Left ventricle myocardium superior (tissue), 1 donor: ENCODE data around the gene AHCYL1. TPM values are rescaled to one million over a fixed set of nuclear protein-coding genes. Genes with fewer than 3 reads are reported as not detected.
A peak's percentile ranks its signal among the peaks of the same experiment; 100 is the strongest.

Source experiments
- ATAC-seq: fragments of 200-7000 bp; cut with Tn5 transposase; one replicate; pipeline ENCODE4 v1.9.1; 2020; ENCODE audit warnings: mild to moderate bottlenecking, moderate library complexity
- DNase-seq: peaks from one replicate; pipeline ENCODE4 v3.0.0-alpha.2; 2020
- intact Hi-C: fragments of 100-400 bp; cut with micrococcal nuclease; formaldehyde crosslinking; loops from one replicate; pipeline ENCODE4 v1.11.0; 2022
- total RNA-seq: library from RNA; stranded (reverse); fragmentation: NEBNext Ultra II Directional; extraction: Animal tissue kit (Norgen Biotek cat#: 25700); gene quantifications from one replicate; pipeline ENCODE4 v1.2.1, GENCODE V29; 2021
- donor health status: DM: no; HTN: yes; CAD: no; lungs with severe emphysema.

Gene AHCYL1
- total RNA-seq, 1 donor from 2014 or later: 43.8 TPM

- ATAC-seq (no peak), DNase-seq (no peak)
- intact Hi-C loops: no loop called here
Measured at GRCh38 chr1:109991400-109991925, 6.9 kb downstream of the AHCYL1 start.

GRCh38 chr1:109993885-109994284 lies 9.3 kb downstream of the AHCYL1 start:
- DNase-seq: no peak
- intact Hi-C loops: no loop called here

GRCh38 chr1:109994654-109995053 lies 10.1 kb downstream of the AHCYL1 start:
- intact Hi-C loops: no loop called here
- DNase-seq: no peak
- no peak for ATAC-seq

More at GRCh38 chr1:109993885-109994284, 9.3 kb downstream of the AHCYL1 start:
- no peak for ATAC-seq

GRCh38 chr1:109995536-109995935 lies 11.0 kb downstream of the AHCYL1 start:
- intact Hi-C loops: no loop called here
- ATAC-seq (no peak), DNase-seq (no peak)

- intact Hi-C loops: no loop called here
- ATAC-seq (no peak), DNase-seq (no peak)
Measured at GRCh38 chr1:109996476-109996875, 11.9 kb downstream of the AHCYL1 start.

GRCh38 chr1:109997204-109997866 lies 12.8 kb downstream of the AHCYL1 start:
- no peak for ATAC-seq
- intact Hi-C loops: no loop called here
- no peak for DNase-seq

- intact Hi-C loops: no loop called here
- DNase-seq (no peak), ATAC-seq (no peak)
Measured at GRCh38 chr1:109997867-109998229, 13.3 kb downstream of the AHCYL1 start.

GRCh38 chr1:110002695-110003094 lies 18.1 kb downstream of the AHCYL1 start:
- intact Hi-C loops: no loop called here
- no peak for ATAC-seq
- DNase-seq: no peak

GRCh38 chr1:110003747-110004428 lies 19.3 kb downstream of the AHCYL1 start:
- peak; percentile 55 for DNase-seq
- intact Hi-C loops: no loop called here
- peak; percentile 77 for ATAC-seq

- DNase-seq (no peak), ATAC-seq (no peak)
- intact Hi-C loops: no loop called here
Measured at GRCh38 chr1:110004583-110004982, 20.0 kb downstream of the AHCYL1 start.

GRCh38 chr1:110005971-110006370 lies 21.4 kb downstream of the AHCYL1 start:
- ATAC-seq (peak; percentile 10), DNase-seq (no peak)
- intact Hi-C loops: no loop called here

GRCh38 chr1:110006516-110006915 lies 22.0 kb downstream of the AHCYL1 start:
- intact Hi-C loops: no loop called here
- ATAC-seq (no peak), DNase-seq (no peak)

GRCh38 chr1:110007046-110007830 lies 22.7 kb downstream of the AHCYL1 start:
- intact Hi-C loops: no loop called here
- ATAC-seq (peak; percentile 56), DNase-seq (no peak)

GRCh38 chr1:110008971-110009565 lies 24.5 kb downstream of the AHCYL1 start:
- intact Hi-C loops: no loop called here
- no peak for ATAC-seq
- DNase-seq: no peak

- intact Hi-C loops: no loop called here
- ATAC-seq (peak; percentile 55), DNase-seq (no peak)
Measured at GRCh38 chr1:110011527-110012041, 27.0 kb downstream of the AHCYL1 start.

- no peak for ATAC-seq
Measured at GRCh38 chr1:110012100-110012780, 27.7 kb downstream of the AHCYL1 start.

GRCh38 chr1:110017792-110018191 lies 33.2 kb downstream of the AHCYL1 start:
- DNase-seq (no peak), ATAC-seq (no peak)
- intact Hi-C loops: no loop called here

More at GRCh38 chr1:110012100-110012780, 27.7 kb downstream of the AHCYL1 start:
- DNase-seq: no peak
- intact Hi-C loops: no loop called here

GRCh38 chr1:110018396-110018795 lies 33.8 kb downstream of the AHCYL1 start:
- intact Hi-C loops: no loop called here
- ATAC-seq (no peak), DNase-seq (no peak)

GRCh38 chr1:110019770-110020169 lies 35.2 kb downstream of the AHCYL1 start:
- no peak for ATAC-seq
- intact Hi-C loops: no loop called here

More at GRCh38 chr1:110019770-110020169, 35.2 kb downstream of the AHCYL1 start:
- DNase-seq: no peak
